ENCODE data around the gene C9orf152. TPM values are rescaled to one million over a fixed set of nuclear protein-coding genes. Genes with fewer than 3 reads are reported as not detected.

Gene C9orf152
- total and polyA plus RNA-seq, 2 of the 13 experiments (the other 11 are each of a cell fraction or from before 2014, with no cell fraction given): 0.24 to 0.48 TPM

GRCh38 chr9:110213413-110214044 is 5.6 kb upstream of the C9orf152 start (continued):
- TF ChIP-seq, protein P1, sequence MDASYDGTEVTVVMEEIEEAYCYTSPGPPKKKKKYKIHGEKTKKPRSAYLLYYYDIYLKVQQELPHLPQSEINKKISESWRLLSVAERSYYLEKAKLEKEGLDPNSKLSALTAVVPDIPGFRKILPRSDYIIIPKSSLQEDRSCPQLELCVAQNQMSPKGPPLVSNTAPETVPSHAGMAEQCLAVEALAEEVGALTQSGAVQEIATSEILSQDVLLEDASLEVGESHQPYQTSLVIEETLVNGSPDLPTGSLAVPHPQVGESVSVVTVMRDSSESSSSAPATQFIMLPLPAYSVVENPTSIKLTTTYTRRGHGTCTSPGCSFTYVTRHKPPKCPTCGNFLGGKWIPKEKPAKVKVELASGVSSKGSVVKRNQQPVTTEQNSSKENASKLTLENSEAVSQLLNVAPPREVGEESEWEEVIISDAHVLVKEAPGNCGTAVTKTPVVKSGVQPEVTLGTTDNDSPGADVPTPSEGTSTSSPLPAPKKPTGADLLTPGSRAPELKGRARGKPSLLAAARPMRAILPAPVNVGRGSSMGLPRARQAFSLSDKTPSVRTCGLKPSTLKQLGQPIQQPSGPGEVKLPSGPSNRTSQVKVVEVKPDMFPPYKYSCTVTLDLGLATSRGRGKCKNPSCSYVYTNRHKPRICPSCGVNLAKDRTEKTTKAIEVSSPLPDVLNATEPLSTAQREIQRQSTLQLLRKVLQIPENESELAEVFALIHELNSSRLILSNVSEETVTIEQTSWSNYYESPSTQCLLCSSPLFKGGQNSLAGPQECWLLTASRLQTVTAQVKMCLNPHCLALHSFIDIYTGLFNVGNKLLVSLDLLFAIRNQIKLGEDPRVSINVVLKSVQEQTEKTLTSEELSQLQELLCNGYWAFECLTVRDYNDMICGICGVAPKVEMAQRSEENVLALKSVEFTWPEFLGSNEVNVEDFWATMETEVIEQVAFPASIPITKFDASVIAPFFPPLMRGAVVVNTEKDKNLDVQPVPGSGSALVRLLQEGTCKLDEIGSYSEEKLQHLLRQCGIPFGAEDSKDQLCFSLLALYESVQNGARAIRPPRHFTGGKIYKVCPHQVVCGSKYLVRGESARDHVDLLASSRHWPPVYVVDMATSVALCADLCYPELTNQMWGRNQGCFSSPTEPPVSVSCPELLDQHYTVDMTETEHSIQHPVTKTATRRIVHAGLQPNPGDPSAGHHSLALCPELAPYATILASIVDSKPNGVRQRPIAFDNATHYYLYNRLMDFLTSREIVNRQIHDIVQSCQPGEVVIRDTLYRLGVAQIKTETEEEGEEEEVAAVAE (CRISPR knock-in tag; IDR thresholded peaks at IDR 0.05; ENCODE audit: borderline replicate concordance): no peak
- TF ChIP-seq ZNF264 (CRISPR knock-in tag; IDR thresholded peaks at IDR 0.05) (no peak), ZIK1 (CRISPR knock-in tag; IDR thresholded peaks at IDR 0.05; ENCODE audit: borderline replicate concordance, low read depth) (no peak), ZNF30 (CRISPR knock-in tag; IDR thresholded peaks at IDR 0.05) (no peak), NFE2L1 (CRISPR knock-in tag; IDR thresholded peaks at IDR 0.05; ENCODE audit: borderline replicate concordance) (no peak), SALL2 (CRISPR knock-in tag; IDR thresholded peaks at IDR 0.05) (no peak), ZNF574 (CRISPR knock-in tag; IDR thresholded peaks at IDR 0.05) (no peak), FOSL1 (CRISPR knock-in tag; IDR thresholded peaks at IDR 0.05; ENCODE audit: borderline replicate concordance) (no peak), TFDP1 (CRISPR knock-in tag; IDR thresholded peaks at IDR 0.05; ENCODE audit: borderline replicate concordance) (0 out of 2 replicates have a peak, but pooled peaks have one; percentile 12), ZNF879 (CRISPR knock-in tag; IDR thresholded peaks at IDR 0.05) (no peak), DPF2 (CRISPR knock-in tag; IDR thresholded peaks at IDR 0.05; ENCODE audit: borderline replicate concordance, low read depth) (no peak), FOXA1 (IDR thresholded peaks at IDR 0.05) (no peak), FOXA1 (CRISPR knock-in tag; IDR thresholded peaks at IDR 0.05) (peak; percentile 71), ZKSCAN8 (CRISPR knock-in tag; IDR thresholded peaks at IDR 0.05; ENCODE audit: borderline replicate concordance) (0 out of 2 replicates have a peak, but pooled peaks have one; percentile 45)
- TF ChIP-seq, protein P2, sequence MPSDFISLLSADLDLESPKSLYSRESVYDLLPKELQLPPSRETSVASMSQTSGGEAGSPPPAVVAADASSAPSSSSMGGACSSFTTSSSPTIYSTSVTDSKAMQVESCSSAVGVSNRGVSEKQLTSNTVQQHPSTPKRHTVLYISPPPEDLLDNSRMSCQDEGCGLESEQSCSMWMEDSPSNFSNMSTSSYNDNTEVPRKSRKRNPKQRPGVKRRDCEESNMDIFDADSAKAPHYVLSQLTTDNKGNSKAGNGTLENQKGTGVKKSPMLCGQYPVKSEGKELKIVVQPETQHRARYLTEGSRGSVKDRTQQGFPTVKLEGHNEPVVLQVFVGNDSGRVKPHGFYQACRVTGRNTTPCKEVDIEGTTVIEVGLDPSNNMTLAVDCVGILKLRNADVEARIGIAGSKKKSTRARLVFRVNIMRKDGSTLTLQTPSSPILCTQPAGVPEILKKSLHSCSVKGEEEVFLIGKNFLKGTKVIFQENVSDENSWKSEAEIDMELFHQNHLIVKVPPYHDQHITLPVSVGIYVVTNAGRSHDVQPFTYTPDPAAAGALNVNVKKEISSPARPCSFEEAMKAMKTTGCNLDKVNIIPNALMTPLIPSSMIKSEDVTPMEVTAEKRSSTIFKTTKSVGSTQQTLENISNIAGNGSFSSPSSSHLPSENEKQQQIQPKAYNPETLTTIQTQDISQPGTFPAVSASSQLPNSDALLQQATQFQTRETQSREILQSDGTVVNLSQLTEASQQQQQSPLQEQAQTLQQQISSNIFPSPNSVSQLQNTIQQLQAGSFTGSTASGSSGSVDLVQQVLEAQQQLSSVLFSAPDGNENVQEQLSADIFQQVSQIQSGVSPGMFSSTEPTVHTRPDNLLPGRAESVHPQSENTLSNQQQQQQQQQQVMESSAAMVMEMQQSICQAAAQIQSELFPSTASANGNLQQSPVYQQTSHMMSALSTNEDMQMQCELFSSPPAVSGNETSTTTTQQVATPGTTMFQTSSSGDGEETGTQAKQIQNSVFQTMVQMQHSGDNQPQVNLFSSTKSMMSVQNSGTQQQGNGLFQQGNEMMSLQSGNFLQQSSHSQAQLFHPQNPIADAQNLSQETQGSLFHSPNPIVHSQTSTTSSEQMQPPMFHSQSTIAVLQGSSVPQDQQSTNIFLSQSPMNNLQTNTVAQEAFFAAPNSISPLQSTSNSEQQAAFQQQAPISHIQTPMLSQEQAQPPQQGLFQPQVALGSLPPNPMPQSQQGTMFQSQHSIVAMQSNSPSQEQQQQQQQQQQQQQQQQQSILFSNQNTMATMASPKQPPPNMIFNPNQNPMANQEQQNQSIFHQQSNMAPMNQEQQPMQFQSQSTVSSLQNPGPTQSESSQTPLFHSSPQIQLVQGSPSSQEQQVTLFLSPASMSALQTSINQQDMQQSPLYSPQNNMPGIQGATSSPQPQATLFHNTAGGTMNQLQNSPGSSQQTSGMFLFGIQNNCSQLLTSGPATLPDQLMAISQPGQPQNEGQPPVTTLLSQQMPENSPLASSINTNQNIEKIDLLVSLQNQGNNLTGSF (CRISPR knock-in tag; IDR thresholded peaks at IDR 0.05): no peak

Measured in HepG2 (cell line).